ENCODE measurements around the gene OPRM1. TPM values are rescaled to one million over a fixed set of nuclear protein-coding genes. Genes with fewer than 3 reads are reported as not detected.

The OPRM1 gene
- total RNA-seq, 1 experiment from 2014 or later, result not detected

DNA sequence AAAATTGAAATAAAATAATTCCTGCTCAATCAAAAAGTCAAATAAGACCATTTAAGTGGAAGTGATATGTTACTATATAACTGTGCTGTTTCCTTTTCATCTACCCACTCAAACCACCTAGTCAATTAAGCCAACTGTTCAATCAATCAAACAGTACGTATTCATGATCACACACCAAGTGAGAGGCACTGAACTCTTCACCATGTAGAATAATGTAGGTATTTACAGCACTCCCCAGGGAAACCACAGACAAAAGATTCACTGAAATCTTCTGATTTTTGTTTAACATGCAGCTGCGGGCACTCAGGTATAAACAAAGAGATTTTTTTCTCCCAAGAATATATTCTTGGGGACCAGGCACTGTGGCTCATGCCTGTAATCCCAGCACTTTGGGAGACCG lies 21.3 kb upstream of the OPRM1 start:
- Histone ChIP-seq H3K56ac (ENCODE audit: insufficient read length, low read depth, low read length) (no peak overlapping the region), H2AFZ (ENCODE audit: low read length) (no peak overlapping the region), H4K5ac (ENCODE audit: insufficient read length, low read depth, low read length) (no peak overlapping the region), H3K23ac (ENCODE audit: insufficient read length, low read depth, low read length) (no peak overlapping the region), H3K9me3 (ENCODE audit: control insufficient read depth, low read depth, low read length) (no peaks in the 10 kb centered on the region), H3K27ac (ENCODE audit: insufficient read length, low read depth, low read length) (no peak overlapping the region), H3K23me2 (ENCODE audit: insufficient read length, low read depth, low read length, poor library complexity, severe bottlenecking) (no peaks in the 10 kb centered on the region), H3K79me2 (ENCODE audit: insufficient read depth, low read length) (no peaks in the 10 kb centered on the region), H3K9ac (ENCODE audit: extremely low read depth, insufficient read length, low read length) (no peak overlapping the region), H2AK5ac (ENCODE audit: insufficient read length, low read length) (no peak overlapping the region), H3K27me3 (ENCODE audit: insufficient read depth, low read length) (no peaks in the 10 kb centered on the region), H2BK12ac (ENCODE audit: insufficient read length, low read depth, low read length) (no peak overlapping the region), H2BK120ac (ENCODE audit: low read depth, low read length, poor library complexity, severe bottlenecking) (no peak overlapping the region), H3T11ph (ENCODE audit: low read length) (no peak overlapping the region), H2BK15ac (ENCODE audit: low read depth, low read length) (no peak overlapping the region), H3K14ac (ENCODE audit: insufficient read depth, low read length) (no peak overlapping the region), H2BK5ac (ENCODE audit: insufficient read length, low read length) (no peak overlapping the region), H3K79me1 (ENCODE audit: insufficient read depth, low read depth, low read length, poor library complexity, severe bottlenecking) (no peaks in the 10 kb centered on the region), H3K4me1 (ENCODE audit: insufficient read depth, low read length) (no peaks in the 10 kb centered on the region), H3K4ac (ENCODE audit: low read depth, low read length) (no peak overlapping the region), H3K18ac (ENCODE audit: insufficient read length, low read depth, low read length) (no peak overlapping the region), H4K91ac (ENCODE audit: insufficient read length, low read depth, low read length) (no peak overlapping the region), H4K8ac (replicated peaks; ENCODE audit: insufficient read length, low read depth, low read length) (no peak overlapping the region), H3K4me2 (ENCODE audit: insufficient read depth, insufficient read length, low read length) (no peak overlapping the region), H4K20me1 (ENCODE audit: control insufficient read depth, insufficient read depth, insufficient read length) (no peaks in the 10 kb centered on the region), H2BK20ac (ENCODE audit: low read depth, low read length, poor library complexity, severe bottlenecking) (no peak overlapping the region)
- H3K36me3 Mint-ChIP-seq (ENCODE audit: insufficient read depth in 1 of 3, low read depth in 3 of 3), result peaks cover 0 to 2% (median 0%) of the 10 kb centered on the region in 3 experiments; a peak in 1 of 7 replicates
- TF ChIP-seq, protein P1, sequence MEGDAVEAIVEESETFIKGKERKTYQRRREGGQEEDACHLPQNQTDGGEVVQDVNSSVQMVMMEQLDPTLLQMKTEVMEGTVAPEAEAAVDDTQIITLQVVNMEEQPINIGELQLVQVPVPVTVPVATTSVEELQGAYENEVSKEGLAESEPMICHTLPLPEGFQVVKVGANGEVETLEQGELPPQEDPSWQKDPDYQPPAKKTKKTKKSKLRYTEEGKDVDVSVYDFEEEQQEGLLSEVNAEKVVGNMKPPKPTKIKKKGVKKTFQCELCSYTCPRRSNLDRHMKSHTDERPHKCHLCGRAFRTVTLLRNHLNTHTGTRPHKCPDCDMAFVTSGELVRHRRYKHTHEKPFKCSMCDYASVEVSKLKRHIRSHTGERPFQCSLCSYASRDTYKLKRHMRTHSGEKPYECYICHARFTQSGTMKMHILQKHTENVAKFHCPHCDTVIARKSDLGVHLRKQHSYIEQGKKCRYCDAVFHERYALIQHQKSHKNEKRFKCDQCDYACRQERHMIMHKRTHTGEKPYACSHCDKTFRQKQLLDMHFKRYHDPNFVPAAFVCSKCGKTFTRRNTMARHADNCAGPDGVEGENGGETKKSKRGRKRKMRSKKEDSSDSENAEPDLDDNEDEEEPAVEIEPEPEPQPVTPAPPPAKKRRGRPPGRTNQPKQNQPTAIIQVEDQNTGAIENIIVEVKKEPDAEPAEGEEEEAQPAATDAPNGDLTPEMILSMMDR (conservative IDR thresholded peaks at IDR 0.05), result no peak
- no peak overlapping the region for H3K27ac Mint-ChIP-seq
- H3K9me3 Mint-ChIP-seq, result no peaks in the 10 kb centered on the region; a peak in 2 of 5 replicates
- DNase-seq, result no peak
- no peaks in the 10 kb centered on the region for H3K4me1 Mint-ChIP-seq
- H3K27me3 Mint-ChIP-seq (ENCODE audit: low read depth), result no peaks in the 10 kb centered on the region
- no peak overlapping the region for H3K4me3 Mint-ChIP-seq
- WGBS (ENCODE audit: extremely low coverage, insufficient read length, low lambda C conversion rate), result no CpG with 5 or more reads among the region's 3 CpGs

Data from H9 (cell line).